Measurements from ENCODE around the gene GRK2.
A peak's percentile ranks its signal among the peaks of the same experiment; 100 is the strongest.
"Not testable (repeated sequence)": the region's sequence is repeated elsewhere in the genome, so short reads cannot be mapped to it uniquely, and the experiment has no call there.

The GRK2 gene

DNA sequence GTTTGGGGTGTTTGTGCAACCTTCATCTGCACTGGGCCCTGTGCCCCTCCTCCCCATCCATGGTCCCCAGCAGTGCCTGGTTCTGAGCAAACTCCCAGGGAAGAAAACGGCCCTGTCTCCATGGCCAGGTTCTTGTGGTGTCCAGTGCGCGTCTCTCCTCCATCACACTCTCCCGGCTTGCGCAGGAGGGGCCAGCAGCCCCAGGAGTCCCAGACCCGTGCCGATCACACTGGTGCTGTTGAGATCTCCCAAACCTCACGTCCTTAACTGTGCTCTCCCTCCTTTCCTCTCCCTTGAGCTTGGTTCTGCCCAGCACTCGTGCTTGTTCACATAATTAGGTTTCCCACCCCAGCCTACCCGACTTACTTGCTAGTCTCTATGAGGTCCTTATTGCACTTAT, 10.9 kb upstream of the GRK2 start:
- no peak for DNase-seq

DNA sequence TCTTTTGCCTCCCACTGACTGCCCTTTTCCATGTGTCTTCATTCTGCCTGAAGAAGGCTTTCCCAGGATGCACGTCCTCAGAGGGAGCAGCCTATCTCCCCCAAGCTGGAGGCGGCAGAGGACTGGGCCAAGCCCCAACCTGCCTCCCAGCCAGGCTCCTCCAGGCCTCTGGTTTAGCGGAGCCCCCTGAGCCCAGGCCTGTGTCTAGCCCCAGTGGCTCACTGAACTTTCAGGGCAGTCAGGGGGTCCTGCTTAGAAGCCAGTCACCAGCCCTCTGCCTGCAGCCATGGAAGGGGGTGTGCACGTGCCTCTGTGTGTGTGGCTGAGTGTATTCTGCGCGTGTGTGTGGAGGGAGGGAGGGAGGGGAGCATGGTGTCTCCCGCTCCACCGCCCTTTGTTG, 10.4 kb upstream of the GRK2 start:
- no peak for DNase-seq

DNA sequence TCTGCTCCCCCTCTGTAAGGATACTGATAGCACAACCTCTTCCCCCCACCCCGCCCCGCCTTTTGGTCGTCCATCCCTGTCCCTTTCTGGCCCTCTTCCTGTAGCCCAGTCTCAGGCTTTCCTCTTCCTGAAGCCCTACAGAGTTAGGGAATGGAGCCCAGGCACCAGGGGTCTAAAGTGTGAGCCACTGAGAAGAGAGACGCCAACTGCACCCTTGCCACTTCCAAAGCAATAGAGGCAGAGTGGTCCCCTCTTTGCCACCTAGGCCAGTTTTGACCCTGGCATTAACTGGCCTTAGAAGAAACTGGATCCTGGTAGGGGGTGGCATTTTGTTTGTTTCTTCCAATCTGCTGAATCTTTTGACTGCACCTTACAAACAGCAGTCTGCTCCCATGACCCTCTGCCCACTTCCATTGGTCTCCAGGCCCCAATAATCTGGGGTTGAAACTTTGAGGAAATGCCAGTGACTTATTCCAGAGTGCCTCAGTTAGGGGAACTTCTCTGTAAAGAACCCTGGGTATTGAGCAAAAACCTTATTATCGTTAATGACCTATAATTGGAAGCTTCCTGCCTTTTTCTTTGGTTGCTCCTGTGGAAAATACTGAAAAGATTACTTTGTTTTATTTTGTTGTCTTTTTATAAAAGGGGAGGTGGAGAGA, 9.7 kb upstream of the GRK2 start:
- no peak for DNase-seq

DNA sequence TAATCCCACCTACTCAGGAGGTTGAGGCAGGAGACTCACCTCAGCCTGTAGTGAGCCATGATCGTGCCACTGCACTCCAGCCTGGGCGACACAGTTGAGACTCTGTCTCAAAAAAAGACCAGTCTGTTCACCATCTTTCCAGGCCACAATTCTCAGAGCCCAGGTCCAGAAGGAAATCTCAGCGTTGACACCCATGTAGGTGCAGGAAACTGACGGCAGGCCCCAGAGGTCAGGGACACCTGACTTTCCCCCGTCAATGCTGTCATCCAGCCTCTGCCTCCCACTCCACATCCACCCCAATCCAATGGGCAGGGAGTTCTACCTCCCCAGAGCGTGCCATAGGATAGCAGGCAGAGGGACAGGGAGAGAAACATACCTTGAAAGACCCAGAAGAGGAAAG, 5.9 kb upstream of the GRK2 start:
- DNase-seq: no peak

DNA sequence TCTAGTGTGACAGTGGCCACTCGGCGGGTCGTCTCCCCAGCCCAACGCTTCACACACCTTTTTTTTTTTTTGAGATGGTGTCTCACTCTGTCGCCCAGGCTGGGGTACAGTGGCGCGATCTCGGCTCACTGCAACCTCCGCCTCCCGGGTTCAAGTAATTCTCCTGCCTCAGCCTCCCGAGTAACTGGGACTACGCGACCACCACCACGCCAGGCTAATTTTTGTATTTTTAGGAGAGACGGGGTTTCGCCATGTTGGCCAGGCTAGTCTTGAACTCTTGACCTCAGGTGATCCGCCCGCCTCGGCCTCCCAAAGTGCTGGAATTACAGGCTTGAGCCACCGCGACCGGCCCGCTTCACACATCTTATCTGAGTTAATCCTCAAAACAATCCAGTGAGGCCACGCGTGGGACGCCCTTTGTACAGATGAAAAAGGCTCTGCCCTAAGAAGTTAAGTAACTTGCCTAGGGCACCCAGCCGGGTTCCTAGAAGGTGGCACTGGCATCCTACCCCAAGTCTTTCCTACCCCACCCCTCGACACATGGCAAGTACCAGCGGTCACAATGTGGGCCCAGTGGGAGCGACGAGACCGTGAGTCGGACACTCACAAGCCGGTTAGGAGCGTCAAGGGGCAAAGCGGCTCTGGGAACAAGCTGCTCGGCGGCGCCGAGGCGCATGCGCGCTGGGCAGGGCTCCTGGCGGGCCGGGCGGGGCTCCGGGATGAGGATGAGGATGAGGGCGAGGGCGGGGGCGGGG, 5.2 kb upstream of the GRK2 start:
- not testable (repeated sequence) for DNase-seq

DNA sequence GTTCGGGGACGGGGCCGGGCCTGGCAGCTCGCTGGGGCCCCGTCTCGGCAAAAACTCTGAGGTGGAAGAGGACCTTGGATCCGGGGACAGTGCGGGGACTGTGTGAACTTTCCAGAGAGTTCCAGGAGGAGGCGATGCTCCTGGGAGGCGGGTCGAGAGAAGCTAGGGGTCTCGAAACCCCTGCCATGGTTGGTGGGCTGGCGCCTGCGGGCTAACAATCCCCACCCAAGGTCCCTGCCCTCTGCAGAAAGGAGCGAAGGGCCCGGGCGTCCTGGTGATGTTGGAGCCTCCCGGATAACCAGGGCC, 4.7 kb upstream of the GRK2 start:
- DNase-seq: no peak

DNA sequence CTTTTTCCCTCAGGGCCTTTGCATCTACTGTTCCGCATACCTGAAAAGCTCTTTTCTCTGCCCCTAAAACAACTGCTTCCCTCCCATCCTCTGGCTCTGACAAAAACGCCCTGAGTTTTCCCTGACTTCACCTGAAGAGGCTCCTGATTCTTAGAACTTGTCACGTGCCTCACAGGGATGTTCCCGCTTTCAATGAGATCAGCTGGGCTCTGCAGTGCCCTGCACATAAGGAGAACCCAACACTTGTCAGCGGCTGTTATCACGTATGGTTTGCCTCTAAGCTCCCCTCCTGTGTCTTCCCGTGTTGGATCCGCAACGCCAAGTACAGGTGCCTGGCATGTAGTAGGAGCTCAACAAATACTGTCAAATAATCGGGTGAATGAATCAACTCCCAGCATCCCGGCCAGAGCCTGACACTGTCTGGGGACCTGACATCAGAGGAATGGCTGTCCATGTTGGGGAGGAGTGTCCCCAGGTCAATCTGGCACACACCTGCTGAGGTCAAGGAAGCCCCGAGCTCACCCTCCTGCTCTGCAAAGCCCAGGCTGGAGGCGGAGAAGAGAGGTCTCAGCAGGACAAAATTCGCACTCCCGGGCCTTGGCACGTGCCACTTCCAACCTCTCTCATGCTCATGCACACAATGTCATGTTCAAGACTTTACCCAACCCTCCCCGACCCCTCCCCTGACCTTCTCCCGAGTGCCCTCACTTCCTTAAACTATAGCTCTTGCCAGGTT, 4.2 kb upstream of the GRK2 start:
- DNase-seq: no peak

DNA sequence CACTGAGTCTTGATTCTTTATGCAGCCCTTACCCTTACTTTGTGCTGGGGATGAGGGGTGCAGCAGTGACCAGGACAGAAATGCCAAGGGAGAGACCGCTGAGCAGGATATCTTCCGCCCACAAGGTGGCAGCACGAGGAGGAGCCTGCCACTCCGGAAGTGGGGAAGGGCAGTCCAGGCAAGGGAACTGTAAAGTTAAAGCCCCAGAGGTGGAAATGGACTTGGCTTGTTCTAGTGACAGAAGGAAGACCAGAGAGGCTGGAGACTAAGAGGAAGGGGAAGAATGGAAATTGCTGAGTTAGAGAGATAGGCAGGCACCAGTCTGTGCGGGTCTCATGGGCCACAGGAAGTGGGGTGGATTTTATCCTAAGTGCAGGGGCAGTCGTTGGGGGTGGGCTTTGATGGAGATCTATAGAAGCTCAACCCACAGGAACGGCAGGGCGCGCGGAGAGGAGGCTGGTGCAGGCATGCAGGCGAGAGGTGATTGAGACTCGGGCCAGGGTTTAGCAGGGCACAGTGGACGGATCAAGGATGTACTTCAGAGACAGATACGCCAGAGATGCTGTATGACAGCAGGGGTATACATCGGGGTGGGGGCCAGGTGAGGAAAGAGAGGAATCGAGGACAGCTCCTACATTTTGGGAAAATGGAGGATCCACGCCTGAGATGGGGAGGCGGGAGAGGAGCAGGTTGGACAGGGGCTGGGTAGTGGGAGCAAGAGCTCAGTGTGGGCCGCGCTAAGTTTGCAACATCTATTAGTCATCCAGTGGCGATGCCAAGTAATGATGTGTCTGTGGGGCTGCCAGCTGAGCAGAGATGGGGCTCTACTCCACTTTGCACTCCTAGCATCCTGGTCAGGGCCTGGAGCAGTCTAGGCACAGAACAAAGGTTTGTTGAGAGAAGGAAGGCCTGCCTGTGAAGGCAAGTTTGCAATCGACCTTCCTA, 3.3 kb upstream of the GRK2 start:
- DNase-seq: peak; percentile 19

DNA sequence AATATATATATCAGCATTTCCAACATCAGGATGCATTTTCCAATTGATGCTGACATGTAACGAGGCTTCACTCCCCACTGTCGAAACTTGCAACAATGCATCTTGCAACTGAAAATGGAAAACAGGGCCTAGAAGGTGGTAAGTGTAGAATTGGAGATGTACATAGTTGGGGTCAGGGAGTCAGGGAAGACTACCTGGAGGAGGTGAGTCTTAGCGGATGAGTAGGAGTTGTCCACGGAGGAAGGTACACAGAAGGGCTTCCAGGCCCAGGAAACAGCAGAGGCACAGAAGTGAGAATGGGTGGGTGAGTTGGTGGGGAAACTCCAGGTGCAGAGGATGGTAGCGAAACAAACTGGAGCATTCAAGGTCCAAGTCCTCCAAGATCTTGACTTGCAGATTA, 2.0 kb upstream of the GRK2 start:
- DNase-seq: no peak

DNA sequence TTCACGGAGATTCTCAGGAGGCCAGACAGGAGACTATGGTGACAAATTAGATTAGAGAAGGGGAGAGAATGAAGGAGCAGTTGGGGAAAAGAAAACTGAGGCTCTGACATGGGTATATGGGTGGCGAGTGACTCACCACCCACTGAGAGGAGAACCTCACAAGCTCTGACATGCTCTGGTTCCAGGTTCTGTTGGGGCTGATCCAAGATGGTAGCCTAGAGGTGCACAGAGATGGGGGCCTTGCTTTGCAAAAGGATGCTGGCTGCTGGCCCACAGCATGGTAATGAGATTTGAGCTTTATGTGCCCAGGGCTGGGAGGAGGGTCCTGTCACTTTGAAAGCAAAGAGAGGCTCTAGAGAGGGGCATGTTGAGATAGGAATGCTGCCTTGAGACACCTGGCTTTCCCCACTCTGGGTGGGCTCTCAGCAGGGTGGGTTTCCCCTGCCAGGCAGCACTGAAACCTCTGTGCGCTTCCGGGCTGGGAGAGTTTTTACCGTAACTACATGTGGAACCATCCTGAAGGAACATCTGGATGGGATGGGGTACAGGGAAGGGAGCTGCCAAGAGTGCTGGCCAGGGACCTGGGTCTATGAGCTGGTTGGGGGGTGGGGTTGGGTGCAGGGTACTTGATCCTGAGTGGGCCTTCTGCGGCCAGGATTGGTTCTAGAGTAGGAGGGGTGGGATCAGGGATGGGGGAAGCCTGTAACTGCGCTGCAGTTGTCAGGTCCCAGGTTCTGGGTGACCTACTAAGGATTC, 1.2 kb upstream of the GRK2 start:
- no peak for DNase-seq

DNA sequence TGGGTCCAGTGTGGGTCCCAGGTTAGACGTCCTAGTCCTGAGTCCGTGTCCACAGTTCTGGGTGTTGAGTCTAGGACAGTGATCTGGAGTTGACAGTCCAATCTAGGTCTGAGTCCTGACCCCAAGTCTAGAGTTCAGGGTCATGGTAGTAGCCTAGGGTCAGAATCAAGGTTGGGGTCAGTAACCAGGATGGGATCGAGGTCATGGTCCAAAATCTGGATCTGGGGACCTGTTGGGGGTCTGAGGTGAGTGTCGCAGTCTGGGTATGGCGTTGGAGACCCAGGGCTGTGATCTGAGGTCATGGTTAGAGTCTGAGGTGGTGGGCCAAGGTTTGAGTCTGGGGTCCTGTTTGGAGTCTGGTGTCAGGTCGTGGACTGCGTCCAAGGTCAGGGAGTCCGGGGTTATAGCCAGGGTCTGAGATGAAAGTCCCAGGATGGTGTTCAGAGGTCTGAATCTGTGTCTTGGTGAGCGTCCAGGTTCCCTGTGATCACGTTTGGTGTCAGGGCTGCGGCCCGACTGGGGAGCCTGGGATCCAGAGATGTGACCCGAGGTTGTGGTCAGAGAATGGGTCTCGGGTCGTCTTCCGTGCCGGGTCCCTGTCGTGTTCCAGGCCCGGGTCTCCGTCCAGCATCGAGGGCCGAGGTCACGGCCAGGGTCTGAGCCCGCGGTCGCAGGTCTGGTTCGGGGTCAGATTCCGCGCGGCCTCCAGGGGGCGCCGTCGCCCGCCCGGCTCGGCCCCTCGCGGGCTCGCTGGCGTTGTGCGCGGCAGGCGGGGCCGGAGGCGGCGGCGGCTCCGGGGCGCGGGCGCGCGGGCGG, 432 bp upstream of the GRK2 start:
- DNase-seq: no peak

DNA sequence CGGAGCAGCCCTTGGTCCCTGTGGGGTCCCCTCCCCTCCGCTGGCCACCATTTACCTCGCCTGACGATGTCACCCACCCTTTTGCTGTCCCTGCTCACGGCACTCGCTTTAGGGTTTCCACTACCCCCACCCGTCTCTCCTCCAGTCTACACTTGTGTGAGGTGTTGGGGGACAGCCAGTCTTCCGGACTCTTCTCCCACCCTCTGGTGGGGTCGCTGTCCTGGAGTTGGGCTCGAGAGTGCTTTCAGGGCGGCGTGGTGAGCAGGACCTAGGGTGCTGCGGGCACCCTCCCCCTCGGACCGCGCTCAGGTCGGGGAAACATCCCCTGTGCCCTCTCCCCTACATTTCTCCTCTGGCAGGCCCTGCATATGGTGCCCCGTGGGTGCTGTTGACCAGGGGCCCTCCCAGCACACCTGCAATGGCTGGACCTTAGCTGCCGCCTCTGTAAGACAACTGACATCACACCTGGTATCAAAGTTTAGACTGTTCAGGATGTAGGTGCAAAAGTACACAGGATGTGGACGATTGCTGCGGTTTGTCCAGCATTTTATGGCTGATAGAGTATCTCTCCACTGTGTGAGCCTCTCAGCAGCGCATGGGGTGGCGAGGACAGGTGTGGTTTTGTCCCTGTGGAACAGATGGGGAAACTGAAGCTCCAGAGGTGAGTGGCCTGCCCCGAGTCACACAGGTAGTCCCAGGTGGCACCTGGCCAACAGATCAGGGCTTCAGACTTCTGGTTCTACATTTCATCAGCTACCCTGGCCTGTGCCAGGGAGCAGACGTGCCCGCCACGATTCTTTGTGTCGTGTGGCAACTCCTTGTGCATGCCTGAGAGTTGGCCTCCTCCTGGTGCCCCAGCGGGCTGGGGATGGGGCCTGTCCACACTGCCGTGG, 1.2 kb downstream of the GRK2 start:
- DNase-seq: no peak

DNA sequence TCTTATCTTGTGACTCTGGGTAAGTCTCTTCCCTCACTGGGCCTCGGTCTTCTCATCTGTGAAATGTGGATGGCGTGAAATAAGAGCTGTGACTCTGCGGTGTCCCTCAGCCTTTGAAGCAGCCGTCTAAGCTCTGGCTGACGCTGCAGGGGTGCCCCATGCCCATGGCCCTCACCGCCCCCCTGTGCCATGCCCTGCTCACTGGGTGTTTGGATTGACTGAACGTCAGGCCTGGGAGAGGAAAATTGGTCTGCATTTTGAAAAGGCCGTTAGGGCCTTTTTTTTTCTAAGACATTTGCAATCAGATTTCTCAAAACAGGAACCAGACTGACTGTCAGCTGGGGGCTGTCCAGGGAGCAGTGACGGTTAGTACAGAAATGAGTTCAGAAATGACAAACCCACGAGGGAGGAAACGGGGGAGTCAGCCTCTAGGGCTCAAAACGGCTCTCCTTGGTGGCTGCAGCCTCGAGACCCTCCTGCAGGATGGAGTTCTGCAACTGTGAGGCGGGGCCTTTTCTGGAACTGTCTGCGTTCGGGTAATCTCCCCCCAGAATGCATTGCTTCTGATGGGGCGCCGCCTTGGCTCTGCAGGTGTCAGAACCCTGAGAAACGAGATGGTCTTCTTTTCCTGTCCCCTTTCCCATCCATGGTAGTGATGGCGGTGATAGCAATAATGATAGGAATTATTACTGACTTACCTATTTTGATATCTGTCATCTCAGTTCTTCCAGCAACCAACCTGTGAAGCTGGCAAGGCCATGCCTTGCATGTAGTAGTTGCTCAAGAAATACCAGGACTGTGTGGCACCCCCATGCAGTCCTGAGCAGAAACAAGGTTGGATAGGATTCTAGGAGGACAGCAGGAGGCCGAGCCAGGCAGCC, 2.0 kb downstream of the GRK2 start:
- no peak for DNase-seq

DNA sequence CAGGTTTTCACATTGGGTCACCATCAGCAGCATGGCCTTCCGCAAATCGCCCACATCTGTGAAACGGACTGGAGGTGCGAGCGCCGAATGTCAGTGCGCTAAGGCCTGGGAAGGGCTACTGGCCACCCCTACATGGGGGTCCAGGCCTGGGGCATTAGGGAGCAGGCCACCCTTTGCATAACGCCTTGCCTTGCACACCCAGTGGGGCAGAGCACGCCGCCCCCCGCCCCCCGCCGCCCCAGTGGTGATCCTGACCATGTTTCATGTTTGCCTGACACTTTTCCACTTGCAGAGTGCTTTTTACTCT, 2.6 kb downstream of the GRK2 start:
- DNase-seq: no peak

DNA sequence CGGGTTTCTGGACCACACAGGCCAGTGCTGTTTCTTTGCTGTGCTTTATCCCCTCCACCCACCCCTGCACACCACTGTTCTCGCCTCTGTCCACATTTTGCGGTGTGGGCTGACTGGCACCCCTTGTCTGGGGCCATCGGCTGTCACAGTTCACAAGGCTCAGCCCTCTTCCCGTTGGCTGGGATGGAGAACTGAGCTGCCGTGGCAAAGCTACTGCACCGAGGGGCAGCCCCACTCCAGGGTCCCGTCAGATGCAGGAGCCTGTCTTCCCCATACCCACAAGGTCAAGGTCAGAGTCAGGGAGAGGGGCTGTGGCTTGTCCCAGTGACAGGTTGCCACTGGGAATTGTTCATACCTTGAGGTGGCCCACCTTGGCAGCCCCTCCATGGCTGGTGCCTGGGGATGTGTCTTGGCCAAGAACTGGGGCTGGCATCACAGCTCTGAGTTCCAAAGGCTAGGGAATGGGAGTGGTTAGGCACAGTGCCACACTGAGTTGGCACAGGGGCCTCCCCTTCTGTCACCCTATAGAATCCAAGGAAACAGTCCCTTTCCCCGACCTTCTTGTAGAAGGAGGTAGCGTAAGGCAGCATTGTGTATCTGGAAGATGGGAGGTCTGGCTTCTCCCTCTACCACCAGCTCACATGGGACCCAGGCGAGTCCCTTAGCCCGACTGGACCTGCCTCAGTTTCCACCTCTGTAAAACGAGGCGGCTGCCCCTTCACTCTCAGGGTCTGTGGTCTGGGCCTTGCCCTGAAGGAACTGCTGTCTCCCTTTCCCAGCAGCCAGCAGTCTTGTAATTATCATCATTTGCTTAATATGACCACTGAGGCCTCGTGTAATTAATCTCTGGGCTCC, 3.4 kb downstream of the GRK2 start:
- no peak for DNase-seq

DNA sequence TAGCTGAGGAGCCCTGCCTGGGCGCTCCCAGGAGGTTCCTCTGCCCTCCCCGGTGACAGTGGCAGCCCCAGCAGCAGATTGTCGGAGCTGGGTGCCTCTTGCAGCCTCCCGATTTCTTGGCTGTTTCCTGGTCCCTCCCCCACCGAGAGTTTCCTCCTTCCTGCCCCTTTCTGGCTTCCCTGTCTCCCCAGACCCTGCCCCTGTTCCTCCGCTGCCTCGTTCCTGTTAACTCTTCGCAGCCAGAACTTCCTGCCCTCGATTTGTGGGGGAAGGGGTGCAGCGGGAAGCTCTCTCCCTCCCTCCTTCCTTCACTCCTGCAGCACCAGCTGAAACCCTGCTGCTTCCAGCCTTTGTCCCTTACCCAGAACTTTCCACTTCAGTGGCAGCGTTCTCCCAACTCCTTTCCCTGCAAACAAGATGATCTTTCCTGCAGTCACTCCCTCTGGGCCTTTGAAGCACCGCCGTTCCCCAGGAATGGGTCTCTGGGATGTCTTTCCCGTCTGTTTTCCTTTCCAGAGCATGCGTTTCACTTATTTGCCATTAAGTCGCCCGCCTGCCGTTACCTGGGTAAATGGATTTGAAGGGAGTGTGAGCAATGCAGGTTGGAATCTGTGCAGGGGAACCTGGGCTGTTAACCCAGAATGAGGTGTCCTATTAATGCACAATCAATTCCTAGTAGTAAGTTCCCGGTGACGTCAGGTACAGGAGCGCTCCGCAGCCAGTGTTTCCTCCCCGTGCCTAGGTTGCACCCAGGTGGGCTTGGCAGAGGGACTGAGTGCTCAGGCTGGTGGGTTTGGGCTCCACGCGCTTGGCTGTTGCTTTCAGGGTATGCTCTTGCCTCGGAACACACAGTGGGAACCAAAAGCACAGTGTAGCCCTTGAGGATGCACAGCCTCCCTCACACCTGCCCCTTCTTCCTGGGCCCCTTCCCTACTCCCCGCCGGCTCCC, 4.3 kb downstream of the GRK2 start:
- no peak for DNase-seq

DNA sequence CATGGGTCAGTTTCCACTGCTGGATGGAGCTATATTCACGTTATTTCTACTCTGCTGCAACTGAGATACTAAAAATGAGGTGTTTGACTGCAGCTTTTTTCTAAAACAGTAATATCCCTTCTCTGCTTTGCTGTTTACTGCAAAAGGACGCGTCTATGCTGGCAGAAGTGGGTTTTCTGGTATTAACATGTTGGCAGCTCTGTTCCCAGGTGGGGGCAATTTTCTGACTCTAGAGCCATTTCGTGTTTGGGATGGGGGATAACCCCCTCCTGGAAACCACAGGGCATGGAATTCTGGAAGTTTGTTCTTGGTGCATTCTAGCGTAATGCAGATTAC, 4.9 kb downstream of the GRK2 start:
- no peak for DNase-seq

Measured in DMS 273 treated with DMSO at 0.1 percent for 48 hours (cell line).